Measurements from ENCODE around the gene CHKA.

CHKA gene

GRCh38 chr11:68028802-68029545 lies 92.2 kb downstream of the CHKA start:
- no peak for DNase-seq

- no peak for DNase-seq
Measured at GRCh38 chr11:68027667-68028066, 93.5 kb downstream of the CHKA start.

GRCh38 chr11:68026391-68027105 lies 94.6 kb downstream of the CHKA start:
- no peak for DNase-seq

GRCh38 chr11:68025047-68025446 lies 96.1 kb downstream of the CHKA start:
- DNase-seq: no peak

- no peak for DNase-seq
Measured at GRCh38 chr11:68024508-68024907, 96.7 kb downstream of the CHKA start.

- DNase-seq: no peak
Measured at GRCh38 chr11:68022531-68022930, 98.7 kb downstream of the CHKA start.

- DNase-seq: no peak
Measured at GRCh38 chr11:68021167-68021787, 99.9 kb downstream of the CHKA start.

GRCh38 chr11:68020575-68020974 lies 100.6 kb downstream of the CHKA start:
- DNase-seq: no peak

GRCh38 chr11:68019486-68019885 lies 101.7 kb downstream of the CHKA start:
- DNase-seq: no peak

- no peak for DNase-seq
Measured at GRCh38 chr11:68018730-68019190, 102.4 kb downstream of the CHKA start.

- DNase-seq: no peak
Measured at GRCh38 chr11:68017980-68018729, 103.0 kb downstream of the CHKA start.

- no peak for DNase-seq
Measured at GRCh38 chr11:68016904-68017817, 104.0 kb downstream of the CHKA start.

GRCh38 chr11:68016161-68016903 lies 104.9 kb downstream of the CHKA start:
- no peak for DNase-seq

- no peak for DNase-seq
Measured at GRCh38 chr11:68015467-68015866, 105.7 kb downstream of the CHKA start.

- DNase-seq: no peak
Measured at GRCh38 chr11:68014947-68015447, 106.2 kb downstream of the CHKA start.

- no peak for DNase-seq
Measured at GRCh38 chr11:68014157-68014946, 106.8 kb downstream of the CHKA start.

GRCh38 chr11:68013611-68014156 lies 107.5 kb downstream of the CHKA start:
- no peak for DNase-seq

- no peak for DNase-seq
Measured at GRCh38 chr11:68012843-68013610, 108.2 kb downstream of the CHKA start.

All from activated T-cell treated with anti-CD3 and anti-CD28 coated beads, Interleukin-2, amount 50 U/mL, for 1 hour (primary cell).